PFSK-1 (cell line): ENCODE data around the gene ZNF189.
"Not testable (repeated sequence)": the region's sequence is repeated elsewhere in the genome, so short reads cannot be mapped to it uniquely, and the experiment has no call there.

Source experiments
- FOXP2 ChIP-seq: optimal IDR thresholded peaks from 2 replicates; pipeline ENCODE3; 2011; ENCODE audit warnings: borderline replicate concordance, control low read depth, inconsistent platforms; ENCODE audit not compliant: insufficient read depth; ENCODE audit errors: extremely low read length, extremely low read depth
- POLR2AphosphoS5 ChIP-seq: IDR thresholded peaks from 2 replicates; pipeline ENCODE4 v1.6.1; 2012; ENCODE audit warnings: low read depth, mild to moderate bottlenecking, control low read depth, low read length, moderate library complexity
- SIN3A ChIP-seq: IDR thresholded peaks from 2 replicates; pipeline ENCODE4 v1.6.1; 2012; ENCODE audit warnings: mild to moderate bottlenecking, low read length, moderate library complexity, borderline replicate concordance; ENCODE audit not compliant: insufficient read depth
- TAF1 ChIP-seq: IDR thresholded peaks from 2 replicates; pipeline ENCODE4 v1.6.1; 2012; ENCODE audit warnings: low read length, control low read depth, borderline replicate concordance; ENCODE audit not compliant: insufficient read depth
- TF ChIP-seq, protein P1 (sequence below), 2 experiments: IDR thresholded peaks; 2 replicates each; pipeline versions ENCODE4 v1.6.1 to v1.8.0; 2011 to 2012; ENCODE audit warnings: low read depth in 2 of 2, low read length in 2 of 2, control low read depth in 1 of 2, inconsistent platforms in 1 of 2, mild to moderate bottlenecking in 1 of 2, moderate library complexity in 1 of 2; ENCODE audit not compliant: insufficient read depth in 1 of 2

Gene ZNF189

DNA sequence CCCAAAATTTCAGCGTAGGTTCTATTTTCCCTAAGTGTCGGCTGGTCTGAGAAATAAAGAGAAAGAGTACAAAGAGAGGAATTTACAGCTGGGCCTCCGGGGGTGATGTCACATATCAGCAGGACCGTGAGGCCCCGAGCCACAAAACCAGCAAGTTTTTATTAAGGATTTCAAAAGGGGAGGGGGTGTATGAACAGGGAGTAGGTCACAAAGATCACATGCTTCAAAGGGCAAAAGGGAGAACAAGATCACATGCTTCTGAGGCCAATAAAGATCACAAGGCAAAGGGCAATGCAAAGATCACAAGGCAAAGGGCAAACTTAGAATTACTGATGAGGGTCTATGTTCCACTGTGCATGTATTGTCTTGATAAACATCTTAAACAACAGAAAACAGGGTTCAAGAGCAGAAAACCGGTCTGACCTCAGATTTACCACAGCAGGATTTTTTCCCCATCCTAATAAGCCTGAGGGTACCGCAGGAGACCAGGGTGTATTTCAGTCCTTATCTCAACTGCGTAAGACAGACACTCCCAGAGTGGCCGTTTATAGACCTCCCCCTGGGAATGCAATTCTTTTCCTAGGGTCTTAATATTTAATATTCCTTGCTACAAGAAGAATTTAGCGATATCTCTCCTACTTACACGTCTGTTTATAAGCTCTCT, 13.6 kb upstream of the ZNF189 start, which contains the start of gene BAAT:
TSS of gene BAAT (minus strand) at position 134 of the 664 bp plus-strand sequence. CDS start 13,602 bp downstream, outside the sequence.
- TF ChIP-seq FOXP2, SIN3A: not testable (repeated sequence)
- TF ChIP-seq, protein P1, sequence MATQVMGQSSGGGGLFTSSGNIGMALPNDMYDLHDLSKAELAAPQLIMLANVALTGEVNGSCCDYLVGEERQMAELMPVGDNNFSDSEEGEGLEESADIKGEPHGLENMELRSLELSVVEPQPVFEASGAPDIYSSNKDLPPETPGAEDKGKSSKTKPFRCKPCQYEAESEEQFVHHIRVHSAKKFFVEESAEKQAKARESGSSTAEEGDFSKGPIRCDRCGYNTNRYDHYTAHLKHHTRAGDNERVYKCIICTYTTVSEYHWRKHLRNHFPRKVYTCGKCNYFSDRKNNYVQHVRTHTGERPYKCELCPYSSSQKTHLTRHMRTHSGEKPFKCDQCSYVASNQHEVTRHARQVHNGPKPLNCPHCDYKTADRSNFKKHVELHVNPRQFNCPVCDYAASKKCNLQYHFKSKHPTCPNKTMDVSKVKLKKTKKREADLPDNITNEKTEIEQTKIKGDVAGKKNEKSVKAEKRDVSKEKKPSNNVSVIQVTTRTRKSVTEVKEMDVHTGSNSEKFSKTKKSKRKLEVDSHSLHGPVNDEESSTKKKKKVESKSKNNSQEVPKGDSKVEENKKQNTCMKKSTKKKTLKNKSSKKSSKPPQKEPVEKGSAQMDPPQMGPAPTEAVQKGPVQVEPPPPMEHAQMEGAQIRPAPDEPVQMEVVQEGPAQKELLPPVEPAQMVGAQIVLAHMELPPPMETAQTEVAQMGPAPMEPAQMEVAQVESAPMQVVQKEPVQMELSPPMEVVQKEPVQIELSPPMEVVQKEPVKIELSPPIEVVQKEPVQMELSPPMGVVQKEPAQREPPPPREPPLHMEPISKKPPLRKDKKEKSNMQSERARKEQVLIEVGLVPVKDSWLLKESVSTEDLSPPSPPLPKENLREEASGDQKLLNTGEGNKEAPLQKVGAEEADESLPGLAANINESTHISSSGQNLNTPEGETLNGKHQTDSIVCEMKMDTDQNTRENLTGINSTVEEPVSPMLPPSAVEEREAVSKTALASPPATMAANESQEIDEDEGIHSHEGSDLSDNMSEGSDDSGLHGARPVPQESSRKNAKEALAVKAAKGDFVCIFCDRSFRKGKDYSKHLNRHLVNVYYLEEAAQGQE (IDR thresholded peaks at IDR 0.05; ENCODE audit: insufficient read depth in 1 of 2, low read depth in 2 of 2, low read length in 2 of 2) = not testable (repeated sequence)

- TF ChIP-seq, protein P1 (IDR thresholded peaks at IDR 0.05; ENCODE audit: insufficient read depth in 1 of 2, low read depth in 2 of 2, low read length in 2 of 2) = no peak
- TF ChIP-seq FOXP2 (no peak), POLR2AphosphoS5 (no peak), SIN3A (no peak), TAF1 (no peak)
These were observed 10.7 kb upstream of the ZNF189 start for GRCh38 chr9:101387871-101388506.

GRCh38 chr9:101388507-101388993, 10.1 kb upstream of the ZNF189 start:
- TF ChIP-seq TAF1 (no peak), SIN3A (no peak), POLR2AphosphoS5 (no peak), FOXP2 (no peak)
- TF ChIP-seq, protein P1 (IDR thresholded peaks at IDR 0.05; ENCODE audit: insufficient read depth in 1 of 2, low read depth in 2 of 2, low read length in 2 of 2) = no peak

- no peak for TF ChIP-seq POLR2AphosphoS5
- TF ChIP-seq SIN3A = no peak
- TF ChIP-seq FOXP2 = no peak
- TF ChIP-seq, protein P1 (IDR thresholded peaks at IDR 0.05; ENCODE audit: insufficient read depth in 1 of 2, low read depth in 2 of 2, low read length in 2 of 2) = no peak
- no peak for TF ChIP-seq TAF1
These were observed 5.5 kb upstream of the ZNF189 start for GRCh38 chr9:101393135-101393534.
